KMS-11 (cell line): ENCODE measurements around the gene GSTM3.

Experiments used
- H2AFZ ChIP-seq: fragments of 200-600 bp; sonication (generic); 2 replicates; pipeline ENCODE4 v1.6.1; 2016; ENCODE audit warnings: antibody characterized with exemption, mixed run types, low read depth
- H3K27ac ChIP-seq: fragments of 200-600 bp; sonication (generic); 2 replicates; pipeline ENCODE4 v1.6.1; 2016; ENCODE audit warnings: mild to moderate bottlenecking, mixed run types
- H3K27me3 ChIP-seq: fragments of 200-600 bp; sonication (generic); 2 replicates; pipeline ENCODE4 v1.6.1; 2017; ENCODE audit warnings: mild to moderate bottlenecking, low read depth, mixed run types, moderate library complexity; ENCODE audit not compliant: insufficient read depth
- H3K36me3 ChIP-seq: fragments of 200-600 bp; sonication (generic); 2 replicates; pipeline ENCODE4 v1.6.1; 2017; ENCODE audit warnings: mild to moderate bottlenecking, mixed run types; ENCODE audit not compliant: insufficient read depth
- H3K4me1 ChIP-seq: fragments of 200-600 bp; sonication (generic); 2 replicates; pipeline ENCODE4 v1.6.1; 2016; ENCODE audit warnings: mild to moderate bottlenecking, low read depth, mixed run types; ENCODE audit not compliant: poor library complexity, severe bottlenecking
- H3K4me2 ChIP-seq: fragments of 200-600 bp; sonication (generic); 2 replicates; pipeline ENCODE4 v1.7.0; 2016; ENCODE audit warnings: mild to moderate bottlenecking, mixed run types
- H3K4me3 ChIP-seq: fragments of 200-600 bp; sonication (generic); IDR thresholded peaks from 2 replicates; pipeline ENCODE4 v1.6.1; 2017; ENCODE audit warnings: low read depth, low read length, mixed read lengths; ENCODE audit not compliant: insufficient read depth
- H3K79me2 ChIP-seq: fragments of 200-600 bp; sonication (generic); 2 replicates; pipeline ENCODE4 v1.6.1; 2016; ENCODE audit warnings: low read depth, mixed run types; ENCODE audit not compliant: insufficient read depth
- H3K9ac ChIP-seq: fragments of 200-600 bp; sonication (generic); 2 replicates; pipeline ENCODE4 v1.6.1; 2016; ENCODE audit warnings: mild to moderate bottlenecking, mixed run types
- H4K20me1 ChIP-seq: fragments of 200-600 bp; sonication (generic); 2 replicates; pipeline ENCODE4 v1.6.1; 2016; ENCODE audit warnings: mild to moderate bottlenecking, mixed run types; ENCODE audit not compliant: insufficient read depth
- CTCF ChIP-seq: fragments of 200-600 bp; sonication (generic); conservative IDR thresholded peaks from 2 replicates; pipeline ENCODE4 v1.6.1; 2017; ENCODE audit warnings: low read depth, mild to moderate bottlenecking, antibody characterized with exemption, low read length, moderate library complexity, mixed read lengths

The GSTM3 gene

GRCh38 chr1:109782514-109782913 is 41.7 kb upstream of the GSTM3 start:
- TF ChIP-seq CTCF = no peak
- Histone ChIP-seq H3K27me3 (no peaks in the 10 kb centered on the region), H4K20me1 (no peaks in the 10 kb centered on the region), H3K36me3 (no peaks in the 10 kb centered on the region), H3K9ac (no peak overlapping the region), H3K27ac (no peak overlapping the region), H3K4me3 (no peak overlapping the region), H3K79me2 (no peaks in the 10 kb centered on the region), H3K4me2 (no peak overlapping the region), H2AFZ (no peak overlapping the region), H3K4me1 (peaks cover under 1% of the 10 kb centered on the region)

- Histone ChIP-seq H3K79me2 (no peaks in the 10 kb centered on the region), H3K4me3 (no peak overlapping the region), H4K20me1 (no peaks in the 10 kb centered on the region), H2AFZ (no peak overlapping the region), H3K27me3 (no peaks in the 10 kb centered on the region), H3K4me2 (no peak overlapping the region), H3K9ac (no peak overlapping the region), H3K27ac (no peak overlapping the region), H3K36me3 (no peaks in the 10 kb centered on the region), H3K4me1 (peaks cover 8% of the 10 kb centered on the region)
- no peak for TF ChIP-seq CTCF
Observed at GRCh38 chr1:109781806-109782205, 41.0 kb upstream of the GSTM3 start.

GRCh38 chr1:109780982-109781381 is 40.1 kb upstream of the GSTM3 start:
- Histone ChIP-seq H3K27ac (no peak overlapping the region), H3K4me2 (no peak overlapping the region), H4K20me1 (no peaks in the 10 kb centered on the region), H3K79me2 (no peaks in the 10 kb centered on the region), H3K27me3 (no peaks in the 10 kb centered on the region), H3K9ac (no peak overlapping the region), H3K36me3 (no peaks in the 10 kb centered on the region), H3K4me1 (peaks cover 12% of the 10 kb centered on the region), H2AFZ (no peak overlapping the region), H3K4me3 (no peak overlapping the region)
- TF ChIP-seq CTCF = no peak

GRCh38 chr1:109777980-109778625 is 37.3 kb upstream of the GSTM3 start:
- H4K20me1 ChIP-seq = no peaks in the 10 kb centered on the region
- H3K79me2 ChIP-seq = no peaks in the 10 kb centered on the region
- no peaks in the 10 kb centered on the region for H3K36me3 ChIP-seq
- no peaks in the 10 kb centered on the region for H3K27me3 ChIP-seq
- H2AFZ ChIP-seq = no peak overlapping the region; the same call in 1 of the 2 replicates
- no peak overlapping the region for H3K4me3 ChIP-seq
- no peak overlapping the region for H3K4me2 ChIP-seq
- no peak for TF ChIP-seq CTCF
- no peak overlapping the region for H3K9ac ChIP-seq
- H3K27ac ChIP-seq = no peak overlapping the region
- peaks cover 20% of the 10 kb centered on the region for H3K4me1 ChIP-seq
